B cell (primary cell): Measurements from ENCODE around the gene GSC2. TPM values are rescaled to one million over a fixed set of nuclear protein-coding genes. Genes with fewer than 3 reads are reported as not detected.

Experiments
- ATAC-seq: fragments of 200-7000 bp; cut with Tn5 transposase; one replicate; pipeline ENCODE4 v1.10.0; 2021; ENCODE audit warnings: low read depth, mild to moderate bottlenecking, moderate number of reproducible peaks, moderate library complexity
- CTCF ChIA-PET: fragments of 350-600 bp; sonication (Branson Sonifier 250); formaldehyde crosslinking; loops from one replicate; lab custom pipeline; 2021; ENCODE audit warnings: antibody characterized with exemption, inconsistent platforms; lab: Charles Lee
- POLR2A ChIA-PET: fragments of 350-600 bp; sonication (Branson Sonifier 250); formaldehyde crosslinking; loops from one replicate; lab custom pipeline; 2021; ENCODE audit warnings: antibody characterized with exemption; lab: Charles Lee
- DNase-seq: peaks from one replicate; pipeline ENCODE4 v3.0.0; 2013
- H2AFZ ChIP-seq: 2 replicates; pipeline ENCODE4 v1.6.1; 2012; ENCODE audit warnings: mild to moderate bottlenecking, low read depth, low read length; ENCODE audit not compliant: insufficient read depth, poor library complexity, severe bottlenecking
- H3K27ac ChIP-seq, 2 donors: 1 replicate in 1 of 2; 2 replicates in 1 of 2; pipeline ENCODE4 v1.5.1; 2012 to 2013; ENCODE audit warnings: low read length in 2 of 2, mild to moderate bottlenecking in 2 of 2, moderate library complexity in 1 of 2
- H3K27me3 ChIP-seq, 4 experiments: fragments of 200-600 bp in 1 of 4; sonication (generic) in 1 of 4; replicated peaks in 1 of 4; 1 replicate in 2 of 4; 2 replicates in 2 of 4; pipeline versions ENCODE4 v1.6.1 to v1.7.0; 2013 to 2016; ENCODE audit warnings: low read length in 3 of 4, mild to moderate bottlenecking in 2 of 4, mixed read lengths in 1 of 4, moderate library complexity in 1 of 4; ENCODE audit not compliant: insufficient read depth in 4 of 4, control insufficient read depth in 3 of 4; ENCODE audit errors: control extremely low read depth in 1 of 4
- H3K36me3 ChIP-seq, 2 experiments: replicated peaks in 1 of 2; 1 replicate in 1 of 2; 2 replicates in 1 of 2; pipeline versions ENCODE4 v1.6.1 to v1.7.1; 2013; ENCODE audit warnings: low read length in 1 of 2; ENCODE audit not compliant: insufficient read depth in 2 of 2, control insufficient read depth in 1 of 2; ENCODE audit errors: control extremely low read depth in 1 of 2, extremely low read depth in 1 of 2
- H3K4me1 ChIP-seq, 2 donors: fragments of 200-600 bp in 1 of 2; sonication (generic) in 1 of 2; 1 replicate in 1 of 2; 2 replicates in 1 of 2; pipeline versions ENCODE4 v1.5.1 to v1.6.1; 2013 to 2017; ENCODE audit warnings: low read length in 2 of 2; ENCODE audit not compliant: control insufficient read depth in 2 of 2, insufficient read depth in 2 of 2
- H3K4me2 ChIP-seq: replicated peaks from 2 replicates; pipeline ENCODE3; 2012; ENCODE audit warnings: mild to moderate bottlenecking, low read depth, low read length; ENCODE audit not compliant: poor library complexity, severe bottlenecking
- H3K4me3 ChIP-seq, 5 experiments: fragments of 200-600 bp in 1 of 5; sonication (generic) in 1 of 5; 1 replicate in 3 of 5; 2 replicates in 2 of 5; pipeline versions ENCODE4 v1.5.1 to v1.7.0; 2011 to 2016; ENCODE audit warnings: low read length in 4 of 5, mild to moderate bottlenecking in 4 of 5, low read depth in 2 of 5, control low read depth in 1 of 5, moderate library complexity in 1 of 5; ENCODE audit not compliant: insufficient read depth in 1 of 5; ENCODE audit errors: control extremely low read depth in 1 of 5, extremely low read depth in 1 of 5
- H3K79me2 ChIP-seq: fragments of 200-600 bp; sonication (generic); one replicate; pipeline ENCODE4 v1.6.0; 2016; ENCODE audit warnings: low read length; ENCODE audit not compliant: control insufficient read depth, insufficient read depth
- H3K9ac ChIP-seq: fragments of 200-600 bp; sonication (generic); 2 replicates; pipeline ENCODE4 v1.6.1; 2017; ENCODE audit warnings: mild to moderate bottlenecking, low read length, moderate library complexity
- H3K9me3 ChIP-seq, 3 donors: one replicate each; pipeline versions ENCODE4 v1.6.1 to v1.7.1; 2013; ENCODE audit warnings: low read length in 2 of 3; ENCODE audit not compliant: control insufficient read depth in 2 of 3, insufficient read depth in 1 of 3; ENCODE audit errors: control extremely low read depth in 1 of 3
- H4K20me1 ChIP-seq: 2 replicates; pipeline ENCODE4 v1.6.0; 2012; ENCODE audit warnings: mild to moderate bottlenecking, low read length; ENCODE audit not compliant: insufficient read depth, control insufficient read depth, poor library complexity, severe bottlenecking
- H3K27ac Mint-ChIP-seq: one replicate; pipeline ENCODE4 v1.8.0; 2021; ENCODE audit warnings: mixed read lengths
- H3K27me3 Mint-ChIP-seq: one replicate; pipeline ENCODE4 v1.8.0; 2021; ENCODE audit warnings: mixed read lengths
- H3K4me1 Mint-ChIP-seq: one replicate; pipeline ENCODE4 v1.8.0; 2021; ENCODE audit warnings: mixed read lengths
- H3K4me3 Mint-ChIP-seq: one replicate; pipeline ENCODE4 v1.8.0; 2021; ENCODE audit warnings: mixed read lengths
- H3K9me3 Mint-ChIP-seq: one replicate; pipeline ENCODE4 v1.8.0; 2022; ENCODE audit warnings: mixed read lengths; ENCODE audit not compliant: insufficient read depth
- CTCF ChIP-seq: fragments of 200-600 bp; IDR thresholded peaks from one replicate; pipeline ENCODE4 v1.8.0; 2022; ENCODE audit warnings: antibody characterized with exemption, mild to moderate bottlenecking
- EZH2 ChIP-seq: IDR thresholded peaks from 2 replicates; pipeline ENCODE4 v1.6.1; 2012; ENCODE audit warnings: borderline replicate concordance, low read depth, mild to moderate bottlenecking, moderate library complexity, low read length; ENCODE audit not compliant: insufficient read depth, poor library complexity, severe bottlenecking
- WGBS: methylation state at CpG from one replicate; pipeline ENCODE4 v1.1.5; 2013; ENCODE audit warnings: missing lambda C conversion rate; ENCODE audit not compliant: insufficient coverage; 5-methylcytosine and 5-hydroxymethylcytosine counted together
- intact Hi-C: fragments of 100-400 bp; cut with micrococcal nuclease; formaldehyde crosslinking; loops from one replicate; pipeline ENCODE4 v1.10.0; 2022
- polyA plus RNA-seq: library from polyadenylated mRNA; depleted of rRNA; stranded (reverse); fragments of >200 nt; gene quantifications from 2 replicates; pipeline ENCODE4 v1.2.3, GENCODE V29; 2012
- total RNA-seq, 2 donors: library from RNA; stranded (reverse); fragments of 120-200 nt in 1 of 2; gene quantifications; 1 replicate in 1 of 2; 2 replicates in 1 of 2; pipeline versions ENCODE4 v1.2.3 to v1.2.4, GENCODE V29; 2013 to 2022

Gene GSC2
- total and polyA plus RNA-seq, 2 donors (not counting 1 experiment from before 2014, with no cell fraction given) = not detected

GRCh38 chr22:19098157-19098556 lies 51.9 kb downstream of the GSC2 start:
- no peak overlapping the region for H3K27ac ChIP-seq
- H3K4me2 ChIP-seq = no peak overlapping the region
- H3K79me2 ChIP-seq = peaks cover 90% of the 10 kb centered on the region
- H3K9ac ChIP-seq = no peak overlapping the region
- no peak for ATAC-seq
- no peaks in the 10 kb centered on the region for H3K9me3 ChIP-seq
- Mint-ChIP-seq H3K4me3 (no peak overlapping the region), H3K27ac (no peak overlapping the region), H3K4me1 (peaks cover 15% of the 10 kb centered on the region), H3K9me3 (no peaks in the 10 kb centered on the region), H3K27me3 (no peaks in the 10 kb centered on the region)
- WGBS = 92% methylated on average over 2 of the region's 4 CpGs
- H2AFZ ChIP-seq = no peak overlapping the region
- H4K20me1 ChIP-seq = peaks cover 77% of the 10 kb centered on the region
- no peaks in the 10 kb centered on the region for H3K27me3 ChIP-seq
- H3K4me1 ChIP-seq = no peaks in the 10 kb centered on the region
- DNase-seq = no peak
- H3K36me3 ChIP-seq = peaks cover 3 to 13% of the 10 kb centered on the region in 2 experiments
- CTCF ChIA-PET = no interaction called here
- intact Hi-C loops = no loop called here
- TF ChIP-seq CTCF = no peak
- TF ChIP-seq EZH2 = no peak
- no peak overlapping the region for H3K4me3 ChIP-seq
- POLR2A ChIA-PET = no interaction called here

GRCh38 chr22:19097518-19097917 lies 52.6 kb downstream of the GSC2 start:
- Histone ChIP-seq H3K4me1 (no peaks in the 10 kb centered on the region), H2AFZ (no peak overlapping the region), H3K4me2 (no peak overlapping the region), H4K20me1 (peaks cover 72% of the 10 kb centered on the region), H3K27me3 (no peaks in the 10 kb centered on the region), H3K27ac (no peak overlapping the region), H3K79me2 (peaks cover 89% of the 10 kb centered on the region), H3K36me3 (peaks cover 3 to 13% of the 10 kb centered on the region in 2 experiments), H3K4me3 (no peak overlapping the region), H3K9ac (no peak overlapping the region), H3K9me3 (no peaks in the 10 kb centered on the region)
- CTCF ChIA-PET = no interaction called here
- POLR2A ChIA-PET = no interaction called here
- ATAC-seq = no peak
- no peak for DNase-seq
- intact Hi-C loops = no loop called here
- TF ChIP-seq CTCF = no peak
- no peak for TF ChIP-seq EZH2
- peaks cover 15% of the 10 kb centered on the region for H3K4me1 Mint-ChIP-seq
- no peaks in the 10 kb centered on the region for H3K27me3 Mint-ChIP-seq
- 97% methylated on average over 2 of the region's 3 CpGs for WGBS
- H3K9me3 Mint-ChIP-seq = no peaks in the 10 kb centered on the region
- no peak overlapping the region for H3K4me3 Mint-ChIP-seq
- H3K27ac Mint-ChIP-seq = no peak overlapping the region

Other genes starting within 250 kb of the GSC2 start
- 1.5 and 1.8 TPM in 2 replicates for gene DGCR6, start 244.0 kb downstream of the GSC2 start, total RNA-seq
- gene DGCR6, start 244.0 kb downstream of the GSC2 start, polyA plus RNA-seq = 2.5 and 9.2 TPM in 2 replicates
- not detected in 2 replicates for gene PRODH, start 214.0 kb downstream of the GSC2 start, total RNA-seq
- gene PRODH, start 214.0 kb downstream of the GSC2 start, polyA plus RNA-seq = not detected in 2 replicates
- gene DGCR2, start 27.9 kb downstream of the GSC2 start, total RNA-seq = 49.5 and 50.4 TPM in 2 replicates
- 28.6 and 28.8 TPM in 2 replicates for gene DGCR2, start 27.9 kb downstream of the GSC2 start, polyA plus RNA-seq
- not detected in 2 replicates for gene TSSK2, start 19.0 kb downstream of the GSC2 start, total RNA-seq
- gene TSSK2, start 19.0 kb downstream of the GSC2 start, polyA plus RNA-seq = 0.15 and 0.17 TPM in 2 replicates
- gene ESS2, start 5.6 kb downstream of the GSC2 start, total RNA-seq = 21.1 and 22.2 TPM in 2 replicates
- gene ESS2, start 5.6 kb downstream of the GSC2 start, polyA plus RNA-seq = 19.4 and 48.7 TPM in 2 replicates
- gene SLC25A1, start 28.4 kb upstream of the GSC2 start, total RNA-seq = 47.7 and 48.4 TPM in 2 replicates
- 30.8 and 41.3 TPM in 2 replicates for gene SLC25A1, start 28.4 kb upstream of the GSC2 start, polyA plus RNA-seq
- 5.2 and 5.5 TPM in 2 replicates for gene CLTCL1, start 141.4 kb upstream of the GSC2 start, total RNA-seq
- gene CLTCL1, start 141.4 kb upstream of the GSC2 start, polyA plus RNA-seq = 1.0 and 1.7 TPM in 2 replicates